Measurements from ENCODE around the gene AP5M1.
"Not testable (repeated sequence)": the region's sequence is repeated elsewhere in the genome, so short reads cannot be mapped to it uniquely, and the experiment has no call there.

Gene AP5M1, protein sequence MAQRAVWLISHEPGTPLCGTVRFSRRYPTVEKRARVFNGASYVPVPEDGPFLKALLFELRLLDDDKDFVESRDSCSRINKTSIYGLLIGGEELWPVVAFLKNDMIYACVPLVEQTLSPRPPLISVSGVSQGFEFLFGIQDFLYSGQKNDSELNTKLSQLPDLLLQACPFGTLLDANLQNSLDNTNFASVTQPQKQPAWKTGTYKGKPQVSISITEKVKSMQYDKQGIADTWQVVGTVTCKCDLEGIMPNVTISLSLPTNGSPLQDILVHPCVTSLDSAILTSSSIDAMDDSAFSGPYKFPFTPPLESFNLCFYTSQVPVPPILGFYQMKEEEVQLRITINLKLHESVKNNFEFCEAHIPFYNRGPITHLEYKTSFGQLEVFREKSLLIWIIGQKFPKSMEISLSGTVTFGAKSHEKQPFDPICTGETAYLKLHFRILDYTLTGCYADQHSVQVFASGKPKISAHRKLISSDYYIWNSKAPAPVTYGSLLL

DNA sequence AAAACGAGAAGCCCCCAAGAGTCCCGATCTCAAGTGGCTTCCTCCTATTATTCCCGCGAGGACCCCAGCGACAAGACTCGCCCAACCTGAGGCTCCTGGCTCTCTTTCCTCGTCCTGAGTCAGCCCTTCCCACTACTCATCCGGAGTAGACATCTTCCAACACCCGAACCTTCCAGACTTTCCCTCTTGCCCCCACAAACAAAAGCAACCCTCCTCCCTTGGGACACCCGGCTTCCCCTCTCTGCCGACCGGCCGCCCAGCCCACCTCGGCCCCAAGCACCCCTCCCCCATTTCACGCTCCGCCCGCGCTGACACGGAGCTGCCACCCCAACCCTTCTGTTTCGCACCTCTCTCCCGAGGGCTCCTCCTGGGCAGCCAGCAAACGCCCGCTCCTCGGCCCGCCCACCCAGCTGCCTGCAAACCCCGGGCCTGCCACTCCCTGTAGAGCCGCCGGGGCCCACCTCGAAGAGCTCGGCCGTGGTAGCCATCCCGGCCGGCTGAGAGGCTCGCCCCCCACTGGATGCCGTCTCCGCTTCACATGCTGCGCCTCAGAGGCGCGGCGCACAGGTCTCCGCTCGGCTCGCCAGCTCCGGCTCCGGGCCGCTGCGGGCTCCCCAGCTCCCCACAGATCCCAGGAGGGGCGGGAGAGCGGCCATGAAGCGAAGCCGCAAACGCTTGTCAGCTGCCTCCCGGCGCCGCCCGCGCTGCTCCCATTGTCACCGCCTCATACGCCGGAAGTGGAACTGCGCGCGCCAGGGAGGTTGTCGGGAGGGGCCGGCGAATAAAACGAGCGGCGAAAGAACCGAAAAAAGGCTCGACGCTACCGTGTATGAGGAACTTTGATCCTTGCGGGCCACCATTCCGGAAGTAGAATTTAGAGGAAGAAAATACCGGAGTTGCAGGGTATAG, at the start of gene AP5M1, which contains the start of gene EXOC5:
AP5M1 (plus strand) TSS at position 811 of the 909 bp plus-strand sequence. CDS start 344 bp downstream, outside the sequence.
EXOC5 (minus strand) TSS at position 745 of the 909 bp plus-strand sequence; CDS start at position 488, 257 bp downstream.
- no peaks in the 10 kb centered on the region for H3F3A ChIP-seq (ENCODE audit: insufficient read depth, low read length)
- H3K79me2 ChIP-seq (ENCODE audit: insufficient read depth, low read length) = peaks cover 83% of the 10 kb centered on the region
- peak within 1 kb of the TSS; percentile 87 for H3K4me2 ChIP-seq (ENCODE audit: low read length)
- H3K27ac ChIP-seq (ENCODE audit: low read depth, low read length, poor library complexity, severe bottlenecking) = peak within 1 kb of the TSS; percentile 89
- H3K9ac ChIP-seq (ENCODE audit: low read length) = peak within 1 kb of the TSS; percentile 81
- H3K9me2 ChIP-seq (ENCODE audit: low read depth, low read length) = no peaks in the 10 kb centered on the region
- TF ChIP-seq, protein P1, sequence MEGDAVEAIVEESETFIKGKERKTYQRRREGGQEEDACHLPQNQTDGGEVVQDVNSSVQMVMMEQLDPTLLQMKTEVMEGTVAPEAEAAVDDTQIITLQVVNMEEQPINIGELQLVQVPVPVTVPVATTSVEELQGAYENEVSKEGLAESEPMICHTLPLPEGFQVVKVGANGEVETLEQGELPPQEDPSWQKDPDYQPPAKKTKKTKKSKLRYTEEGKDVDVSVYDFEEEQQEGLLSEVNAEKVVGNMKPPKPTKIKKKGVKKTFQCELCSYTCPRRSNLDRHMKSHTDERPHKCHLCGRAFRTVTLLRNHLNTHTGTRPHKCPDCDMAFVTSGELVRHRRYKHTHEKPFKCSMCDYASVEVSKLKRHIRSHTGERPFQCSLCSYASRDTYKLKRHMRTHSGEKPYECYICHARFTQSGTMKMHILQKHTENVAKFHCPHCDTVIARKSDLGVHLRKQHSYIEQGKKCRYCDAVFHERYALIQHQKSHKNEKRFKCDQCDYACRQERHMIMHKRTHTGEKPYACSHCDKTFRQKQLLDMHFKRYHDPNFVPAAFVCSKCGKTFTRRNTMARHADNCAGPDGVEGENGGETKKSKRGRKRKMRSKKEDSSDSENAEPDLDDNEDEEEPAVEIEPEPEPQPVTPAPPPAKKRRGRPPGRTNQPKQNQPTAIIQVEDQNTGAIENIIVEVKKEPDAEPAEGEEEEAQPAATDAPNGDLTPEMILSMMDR (IDR thresholded peaks at IDR 0.05; ENCODE audit: low read length) = no peak
- no peak for TF ChIP-seq EZH2 (IDR thresholded peaks at IDR 0.05; ENCODE audit: borderline replicate concordance, low read length)
- H4K20me1 ChIP-seq (ENCODE audit: insufficient read depth, low read length) = no peaks in the 10 kb centered on the region
- peak within 1 kb of the TSS; percentile 75 for H3K4me3 ChIP-seq (ENCODE audit: low read depth, low read length, poor library complexity, severe bottlenecking)
- no peak within 1 kb of the TSS for H2AFZ ChIP-seq (ENCODE audit: low read length)
- H3K27me3 ChIP-seq (ENCODE audit: insufficient read depth, low read length) = no peaks in the 10 kb centered on the region
- H3K9me3 ChIP-seq (ENCODE audit: low read length) = no peaks in the 10 kb centered on the region
- peaks cover 34% of the 10 kb centered on the region for H3K4me1 ChIP-seq (ENCODE audit: insufficient read depth, low read length, severe bottlenecking)
- H3K36me3 ChIP-seq (ENCODE audit: insufficient read depth, low read length) = peaks cover 19% of the 10 kb centered on the region

DNA sequence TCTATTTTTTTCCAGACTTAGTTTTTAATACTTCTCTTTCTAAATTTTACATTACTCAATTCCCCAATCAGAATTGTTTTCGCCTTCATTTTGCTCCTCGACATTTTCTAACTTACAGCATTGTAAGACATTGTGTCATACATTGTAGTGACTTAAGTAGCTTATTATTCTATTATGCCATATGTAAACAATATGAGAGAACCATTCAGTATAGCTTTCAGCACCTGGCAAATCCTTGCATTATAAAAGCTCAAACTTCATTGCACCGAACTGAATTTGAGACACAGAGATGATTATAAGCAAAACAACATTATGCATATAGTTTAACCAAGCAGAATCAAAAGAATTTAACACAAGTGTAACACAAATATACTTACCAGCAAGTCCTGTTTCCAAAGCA, 46.8 kb upstream of the AP5M1 start:
- Histone ChIP-seq H3K4me2 (ENCODE audit: low read length) (no peak overlapping the region), H3F3A (ENCODE audit: insufficient read depth, low read length) (no peaks in the 10 kb centered on the region), H3K4me1 (ENCODE audit: insufficient read depth, low read length, severe bottlenecking) (no peaks in the 10 kb centered on the region), H3K9me3 (ENCODE audit: low read length) (no peaks in the 10 kb centered on the region), H3K9ac (ENCODE audit: low read length) (no peak overlapping the region), H3K79me2 (ENCODE audit: insufficient read depth, low read length) (0 out of 2 replicates have a peak, but pooled peaks cover 5% of the 10 kb centered on the region), H3K9me2 (ENCODE audit: low read depth, low read length) (no peaks in the 10 kb centered on the region), H3K4me3 (ENCODE audit: low read depth, low read length, poor library complexity, severe bottlenecking) (no peak overlapping the region), H3K27me3 (ENCODE audit: insufficient read depth, low read length) (no peaks in the 10 kb centered on the region), H3K36me3 (ENCODE audit: insufficient read depth, low read length) (peaks cover 58% of the 10 kb centered on the region), H4K20me1 (ENCODE audit: insufficient read depth, low read length) (no peaks in the 10 kb centered on the region), H3K27ac (ENCODE audit: low read depth, low read length, poor library complexity, severe bottlenecking) (no peak overlapping the region), H2AFZ (ENCODE audit: low read length) (no peak overlapping the region)
- no peak for TF ChIP-seq EZH2 (IDR thresholded peaks at IDR 0.05; ENCODE audit: borderline replicate concordance, low read length)
- TF ChIP-seq, protein P1 (IDR thresholded peaks at IDR 0.05; ENCODE audit: low read length) = no peak

DNA sequence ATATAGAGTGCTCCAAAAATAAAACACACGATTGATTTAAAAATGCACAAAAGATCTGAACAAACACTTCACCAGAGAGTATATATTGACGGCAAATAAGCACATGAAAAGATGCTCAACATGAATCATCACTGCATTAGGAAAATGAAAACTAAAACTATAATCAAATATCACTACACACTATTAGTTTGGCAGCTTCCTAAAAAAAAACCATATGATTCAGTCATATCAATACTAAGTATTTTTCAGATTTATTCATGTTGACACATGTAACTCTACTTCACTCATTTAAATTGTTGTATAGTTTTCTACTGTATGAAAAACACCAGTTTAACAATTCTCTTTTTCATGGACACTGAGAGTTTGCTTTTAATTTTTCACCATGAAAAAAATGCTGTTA, 41.7 kb upstream of the AP5M1 start:
- Histone ChIP-seq H3K27ac (ENCODE audit: low read depth, low read length, poor library complexity, severe bottlenecking) (no peak overlapping the region), H3K27me3 (ENCODE audit: insufficient read depth, low read length) (no peaks in the 10 kb centered on the region), H3K9ac (ENCODE audit: low read length) (no peak overlapping the region), H3K4me3 (ENCODE audit: low read depth, low read length, poor library complexity, severe bottlenecking) (no peak overlapping the region), H4K20me1 (ENCODE audit: insufficient read depth, low read length) (no peaks in the 10 kb centered on the region), H3K9me3 (ENCODE audit: low read length) (no peaks in the 10 kb centered on the region), H3K4me1 (ENCODE audit: insufficient read depth, low read length, severe bottlenecking) (no peaks in the 10 kb centered on the region), H3K79me2 (ENCODE audit: insufficient read depth, low read length) (0 out of 2 replicates have a peak, but pooled peaks cover 5% of the 10 kb centered on the region), H3K4me2 (ENCODE audit: low read length) (no peak overlapping the region), H2AFZ (ENCODE audit: low read length) (no peak overlapping the region), H3F3A (ENCODE audit: insufficient read depth, low read length) (no peaks in the 10 kb centered on the region), H3K9me2 (ENCODE audit: low read depth, low read length) (no peaks in the 10 kb centered on the region), H3K36me3 (ENCODE audit: insufficient read depth, low read length) (peaks cover 71% of the 10 kb centered on the region)
- TF ChIP-seq, protein P1 (IDR thresholded peaks at IDR 0.05; ENCODE audit: low read length) = no peak
- no peak for TF ChIP-seq EZH2 (IDR thresholded peaks at IDR 0.05; ENCODE audit: borderline replicate concordance, low read length)

DNA sequence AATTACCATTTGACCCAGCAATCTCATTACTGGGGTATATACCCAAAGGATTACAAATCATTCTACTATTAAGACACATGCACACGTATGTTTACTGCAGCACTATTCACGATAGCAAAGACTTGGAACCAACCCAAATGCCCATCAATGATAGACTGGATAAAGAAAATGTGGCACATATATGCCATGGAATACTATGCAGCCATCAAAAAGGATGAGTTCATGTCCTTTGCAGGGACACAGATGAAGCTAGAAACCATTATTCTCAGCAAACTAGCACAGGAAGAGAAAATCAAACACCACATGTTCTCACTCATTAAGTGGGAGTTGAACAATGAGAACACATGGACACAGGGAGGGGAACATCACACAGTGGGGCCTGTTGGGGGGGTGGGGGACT, 40.5 kb upstream of the AP5M1 start:
- H3K79me2 ChIP-seq (ENCODE audit: insufficient read depth, low read length); H3K4me2 ChIP-seq (ENCODE audit: low read length); H3K4me1 ChIP-seq (ENCODE audit: insufficient read depth, low read length, severe bottlenecking); H3K27me3 ChIP-seq (ENCODE audit: insufficient read depth, low read length); H3K4me3 ChIP-seq (ENCODE audit: low read depth, low read length, poor library complexity, severe bottlenecking); H3K9ac ChIP-seq (ENCODE audit: low read length); H3K9me2 ChIP-seq (ENCODE audit: low read depth, low read length); H3F3A ChIP-seq (ENCODE audit: insufficient read depth, low read length); H4K20me1 ChIP-seq (ENCODE audit: insufficient read depth, low read length); H2AFZ ChIP-seq (ENCODE audit: low read length); H3K27ac ChIP-seq (ENCODE audit: low read depth, low read length, poor library complexity, severe bottlenecking); H3K9me3 ChIP-seq (ENCODE audit: low read length): not testable (repeated sequence)
- H3K36me3 ChIP-seq (ENCODE audit: insufficient read depth, low read length) = peaks cover 78% of the 10 kb centered on the region
